GM21737 (cell line): ENCODE results near the gene SLAMF6.
A peak's percentile ranks its signal among the peaks of the same experiment; 100 is the strongest.

Experiments
- ATAC-seq: cut with Tn5 transposase; IDR thresholded peaks from one replicate; pipeline ENCODE4 v1.9.1; 2021; ENCODE audit warnings: mild to moderate bottlenecking, moderate library complexity; ENCODE audit not compliant: unreplicated experiment

SLAMF6 gene

GRCh38 chr1:160437432-160438316 lies 85.4 kb downstream of the SLAMF6 start:
- peak; percentile 62 for ATAC-seq

- no peak for ATAC-seq
These were observed 86.1 kb downstream of the SLAMF6 start for GRCh38 chr1:160436966-160437365.
